GM12878 (cell line): ENCODE measurements around the gene RINL. TPM values are rescaled to one million over a fixed set of nuclear protein-coding genes. Genes with fewer than 3 reads are reported as not detected.
A peak's percentile ranks its signal among the peaks of the same experiment; 100 is the strongest.

Experiments used
- ASH2L ChIP-seq: fragments of 300-600, 200-600 bp; sonication (generic); IDR thresholded peaks from 2 replicates; pipeline ENCODE4 v1.6.1; 2017; ENCODE audit warnings: low read depth, mild to moderate bottlenecking, borderline replicate concordance
- BMI1 ChIP-seq: fragments of 450-650 bp; IDR thresholded peaks from 2 replicates; pipeline ENCODE4 v1.6.1; 2016; ENCODE audit warnings: mild to moderate bottlenecking, moderate library complexity, borderline replicate concordance
- CBFB ChIP-seq: IDR thresholded peaks from 2 replicates; pipeline ENCODE4 v1.6.1; 2016; ENCODE audit warnings: antibody characterized with exemption, low read depth
- IRF3 ChIP-seq: fragments of 450-650 bp; IDR thresholded peaks from 2 replicates; pipeline ENCODE4 v1.6.1; 2014; ENCODE audit warnings: mild to moderate bottlenecking
- MLLT1 ChIP-seq: fragments of 450-650 bp; IDR thresholded peaks from 2 replicates; pipeline ENCODE4 v1.6.1; 2016; ENCODE audit warnings: mild to moderate bottlenecking
- MTA3 ChIP-seq: IDR thresholded peaks from 2 replicates; pipeline ENCODE4 v1.6.1; 2012; ENCODE audit warnings: low read length, inconsistent platforms, borderline replicate concordance
- POLR2A ChIP-seq: IDR thresholded peaks from 2 replicates; pipeline ENCODE4 v1.6.1; 2011; ENCODE audit warnings: low read depth, mild to moderate bottlenecking, low read length
- RAD51 ChIP-seq: fragments of 450-650 bp; IDR thresholded peaks from 2 replicates; pipeline ENCODE4 v1.6.1; 2016; ENCODE audit warnings: moderate library complexity, mild to moderate bottlenecking, inconsistent platforms
- SREBF2 ChIP-seq: IDR thresholded peaks from 2 replicates; pipeline ENCODE4 v1.6.1; 2012; ENCODE audit warnings: mild to moderate bottlenecking, low read length
- ZBTB4 ChIP-seq: fragments of 450-650 bp; formaldehyde crosslinking; IDR thresholded peaks from 2 replicates; pipeline ENCODE4 v1.4.0; 2022; ENCODE audit warnings: mild to moderate bottlenecking, moderate library complexity
- ZZZ3 ChIP-seq: IDR thresholded peaks from 2 replicates; pipeline ENCODE4 v1.6.1; 2011; ENCODE audit warnings: low read depth; ENCODE audit not compliant: control insufficient read depth, insufficient read length
- polyA plus RNA-seq, 11 experiments: library from polyadenylated mRNA; depleted of rRNA in 4 of 11; unstranded in 6 of 11; stranded (reverse) in 5 of 11; fragments of >200 nt; fragmentation: Nextera tagmentation in 4 of 11; fragmentation: Illumina TruSeq in 1 of 11; extraction: Ambion mirVana in 4 of 11; extraction: Trizol in 1 of 11; gene quantifications; 1 replicate in 1 of 11; 2 replicates in 10 of 11; pipeline versions ENCODE4 v1.2.1 to v1.2.3, GENCODE V29; 2011 to 2016; ENCODE audit warnings: inconsistent platforms in 2 of 11, missing spikeins in 2 of 11, low read depth in 1 of 11
- total RNA-seq, 4 experiments: library from RNA; depleted of rRNA in 3 of 4; stranded (reverse); fragments of >200 nt in 3 of 4; fragmentation: Illumina TruSeq in 1 of 4; extraction: Trizol in 1 of 4; gene quantifications; 2 replicates each; pipeline versions ENCODE4 v1.2.1 to v1.2.3, GENCODE V29; 2013 to 2021

Gene RINL
- total and polyA plus RNA-seq, 10 of the 15 experiments (the other 5 are each of a cell fraction or from before 2014, with no cell fraction given): 14.5 to 64.2 (median 47.6) TPM

GRCh38 chr19:38848299-38849146 is 29.6 kb downstream of the RINL start (continued):
- TF ChIP-seq ZBTB4 (CRISPR knock-in tag) (no peak), CBFB (no peak), POLR2A (peak; percentile 70), ASH2L (no peak), ZZZ3 (no peak), RAD51 (0 out of 2 replicates have a peak, but pooled peaks have one; percentile 13), IRF3 (no peak), MLLT1 (0 out of 2 replicates have a peak, but pooled peaks have one; percentile 34), BMI1 (peak; percentile 30; the same call in 1 of the 2 replicates), SREBF2 (no peak), MTA3 (peak; percentile 77; the same call in 1 of the 2 replicates)
